H1 (cell line): ENCODE data around the gene FBXL16. TPM values are rescaled to one million over a fixed set of nuclear protein-coding genes. Genes with fewer than 3 reads are reported as not detected.

Experiments used
- CTCF ChIA-PET: fragments of 300-600 bp; sonication (Branson Sonifier 250); formaldehyde crosslinking; loops from one replicate; lab custom pipeline; 2021; ENCODE audit not compliant: partially characterized antibody; lab: Charles Lee
- POLR2A ChIA-PET: fragments of 300-600 bp; sonication (Branson Sonifier 250); formaldehyde crosslinking; loops from one replicate; lab custom pipeline; 2021; ENCODE audit warnings: inconsistent platforms; ENCODE audit not compliant: partially characterized antibody; lab: Charles Lee
- DNase-seq, 2 experiments: peaks; one replicate each; pipeline versions ENCODE4 v3.0.0 to v3.0.0-alpha.2; 2010 to 2022; ENCODE audit warnings: low spot score in 2 of 2, low read depth in 1 of 2, mixed read lengths in 1 of 2
- FAIRE-seq: peaks from 2 replicates; lab custom pipeline; 2011; peaks lifted over from hg19 to GRCh38; lab: Jason Lieb, UNC
- H2AFZ ChIP-seq: 2 replicates; pipeline ENCODE4 v1.8.1; 2012; ENCODE audit warnings: low read length, inconsistent platforms
- H2AK5ac ChIP-seq: 2 replicates; pipeline ENCODE4 v1.6.1; 2013; ENCODE audit warnings: low read depth, low read length
- H2BK120ac ChIP-seq: replicated peaks from 2 replicates; pipeline ENCODE3; 2013; ENCODE audit warnings: low read depth, low read length, inconsistent platforms
- H2BK12ac ChIP-seq: 2 replicates; pipeline ENCODE4 v1.6.1; 2013; ENCODE audit warnings: low read depth, low read length
- H2BK15ac ChIP-seq: 2 replicates; pipeline ENCODE4 v1.6.1; 2013; ENCODE audit warnings: low read length
- H2BK20ac ChIP-seq: 2 replicates; pipeline ENCODE4 v1.6.1; 2013; ENCODE audit warnings: low read length
- H2BK5ac ChIP-seq: 2 replicates; pipeline ENCODE4 v1.6.1; 2013; ENCODE audit warnings: low read depth, low read length
- H3K14ac ChIP-seq: 2 replicates; pipeline ENCODE4 v1.6.1; 2013; ENCODE audit warnings: inconsistent platforms; ENCODE audit not compliant: insufficient read length
- H3K18ac ChIP-seq: 2 replicates; pipeline ENCODE4 v1.6.1; 2013; ENCODE audit warnings: low read length; ENCODE audit errors: extremely low read depth
- H3K23ac ChIP-seq: 2 replicates; pipeline ENCODE4 v1.6.1; 2013; ENCODE audit warnings: inconsistent platforms; ENCODE audit not compliant: insufficient read length
- H3K23me2 ChIP-seq: 2 replicates; pipeline ENCODE4 v1.6.1; 2013; ENCODE audit warnings: low read depth, low read length
- H3K27ac ChIP-seq: 2 replicates; pipeline ENCODE4 v1.6.1; 2011; ENCODE audit warnings: low read depth, low read length, inconsistent platforms
- H3K27me3 ChIP-seq, 4 experiments: replicated peaks in 1 of 4; 1 replicate in 1 of 4; 2 replicates in 3 of 4; pipeline versions ENCODE4 v1.6.1 to v1.8.1; 2011 to 2013; ENCODE audit warnings: low read length in 3 of 4, mild to moderate bottlenecking in 3 of 4, inconsistent platforms in 2 of 4, mixed read lengths in 2 of 4, moderate library complexity in 1 of 4; ENCODE audit not compliant: control insufficient read depth in 3 of 4, insufficient read depth in 3 of 4; ENCODE audit errors: extremely low read depth in 1 of 4
- H3K36me3 ChIP-seq, 4 experiments: 2 replicates each; pipeline versions ENCODE4 v1.6.1 to v1.8.1; 2011 to 2013; ENCODE audit warnings: mild to moderate bottlenecking in 4 of 4, low read length in 3 of 4, moderate library complexity in 2 of 4, control low read depth in 1 of 4, inconsistent platforms in 1 of 4; ENCODE audit not compliant: insufficient read depth in 4 of 4, control insufficient read depth in 2 of 4
- H3K4ac ChIP-seq: replicated peaks from 2 replicates; pipeline ENCODE3; 2013; ENCODE audit warnings: low read length, low read depth, mixed read lengths, inconsistent platforms; ENCODE audit not compliant: insufficient read length
- H3K4me1 ChIP-seq, 4 experiments: replicated peaks in 1 of 4; 1 replicate in 1 of 4; 2 replicates in 3 of 4; pipeline versions ENCODE4 v1.6.1 to v1.8.1; 2011 to 2013; ENCODE audit warnings: low read length in 3 of 4, inconsistent platforms in 2 of 4, mixed read lengths in 1 of 4; ENCODE audit not compliant: insufficient read depth in 4 of 4, control insufficient read depth in 3 of 4
- H3K4me2 ChIP-seq, 2 experiments: 2 replicates each; pipeline versions ENCODE4 v1.6.1 to v1.8.1; 2011 to 2013; ENCODE audit warnings: low read depth in 2 of 2, low read length in 2 of 2, control low read depth in 1 of 2, inconsistent platforms in 1 of 2, mild to moderate bottlenecking in 1 of 2; ENCODE audit not compliant: insufficient read depth in 1 of 2
- H3K4me3 ChIP-seq, 4 experiments: fragments of 200-600, 300-600 bp in 1 of 4; sonication (generic), shearing (Covaris generic), sonication (Bioruptor Twin) in 1 of 4; 2 replicates each; pipeline versions ENCODE4 v1.5.1 to v1.8.1; 2011 to 2016; ENCODE audit warnings: low read length in 4 of 4, low read depth in 3 of 4, control low read depth in 2 of 4, inconsistent platforms in 2 of 4, mild to moderate bottlenecking in 2 of 4, mixed read lengths in 1 of 4, moderate library complexity in 1 of 4; ENCODE audit not compliant: insufficient read depth in 2 of 4; ENCODE audit errors: extremely low read depth in 1 of 4
- H3K56ac ChIP-seq: replicated peaks from 2 replicates; pipeline ENCODE3; 2013; ENCODE audit warnings: low read depth, mild to moderate bottlenecking, mixed read lengths, low read length, inconsistent platforms; ENCODE audit not compliant: insufficient read length
- H3K79me1 ChIP-seq: 2 replicates; pipeline ENCODE4 v1.6.1; 2013; ENCODE audit warnings: low read depth, low read length, control low read depth
- H3K79me2 ChIP-seq, 2 experiments: 2 replicates each; pipeline versions ENCODE4 v1.6.1 to v1.8.1; 2012 to 2013; ENCODE audit warnings: low read length in 2 of 2, mild to moderate bottlenecking in 2 of 2, inconsistent platforms in 1 of 2; ENCODE audit not compliant: insufficient read depth in 2 of 2, control insufficient read depth in 1 of 2
- H3K9ac ChIP-seq, 4 experiments: replicated peaks in 1 of 4; 1 replicate in 1 of 4; 2 replicates in 3 of 4; pipeline versions ENCODE4 v1.6.1 to v1.8.1; 2011 to 2013; ENCODE audit warnings: low read depth in 3 of 4, low read length in 3 of 4, control low read depth in 2 of 4, mild to moderate bottlenecking in 2 of 4, moderate library complexity in 2 of 4, inconsistent platforms in 1 of 4; ENCODE audit errors: extremely low read depth in 1 of 4
- H3K9me3 ChIP-seq, 2 experiments: 2 replicates each; pipeline versions ENCODE4 v1.6.1 to v1.8.1; 2012 to 2013; ENCODE audit warnings: mild to moderate bottlenecking in 2 of 2, moderate library complexity in 2 of 2, control low read depth in 1 of 2, inconsistent platforms in 1 of 2, low read depth in 1 of 2, low read length in 1 of 2, mixed read lengths in 1 of 2; ENCODE audit not compliant: insufficient read depth in 2 of 2
- H4K20me1 ChIP-seq, 2 experiments: replicated peaks in 1 of 2; 2 replicates each; pipeline versions ENCODE3 to v1.8.1; 2011 to 2013; ENCODE audit warnings: inconsistent platforms in 2 of 2, low read length in 2 of 2, mild to moderate bottlenecking in 1 of 2; ENCODE audit not compliant: insufficient read depth in 2 of 2, control insufficient read depth in 1 of 2
- H4K5ac ChIP-seq: 2 replicates; pipeline ENCODE4 v1.6.1; 2013; ENCODE audit warnings: low read length, low read depth, mixed read lengths, inconsistent platforms; ENCODE audit not compliant: insufficient read length
- H4K8ac ChIP-seq: 2 replicates; pipeline ENCODE4 v1.8.0; 2013; ENCODE audit warnings: mild to moderate bottlenecking, moderate library complexity, low read length, inconsistent platforms; ENCODE audit not compliant: insufficient read depth; ENCODE audit errors: extremely low read depth
- H4K91ac ChIP-seq: replicated peaks from 2 replicates; pipeline ENCODE3; 2013; ENCODE audit warnings: low read length, mixed read lengths, inconsistent platforms; ENCODE audit not compliant: insufficient read length
- GABPA ChIP-seq: IDR thresholded peaks from 2 replicates; pipeline ENCODE4 v1.6.1; 2011; ENCODE audit warnings: mild to moderate bottlenecking, low read length, moderate library complexity, borderline replicate concordance; ENCODE audit not compliant: insufficient read depth
- RAD21 ChIP-seq, 2 experiments: IDR thresholded peaks in 1 of 2; conservative IDR thresholded peaks in 1 of 2; 2 replicates each; pipeline ENCODE4 v1.6.1; 2011; ENCODE audit warnings: low read depth in 2 of 2, low read length in 2 of 2, improper control_type of control experiment in 1 of 2, inconsistent platforms in 1 of 2, mild to moderate bottlenecking in 1 of 2, moderate library complexity in 1 of 2
- RBBP5 ChIP-seq: IDR thresholded peaks from 2 replicates; pipeline ENCODE4 v1.7.1; 2012; ENCODE audit warnings: low read depth, mild to moderate bottlenecking, inconsistent platforms, low read length, moderate library complexity, borderline replicate concordance
- SAP30 ChIP-seq: fragments of 300-600 bp; sonication (generic); IDR thresholded peaks from 2 replicates; pipeline ENCODE4 v1.7.1; 2012; ENCODE audit warnings: low read length, moderate library complexity, mild to moderate bottlenecking, inconsistent platforms; ENCODE audit not compliant: insufficient read depth, insufficient replicate concordance
- SP2 ChIP-seq: IDR thresholded peaks from 2 replicates; pipeline ENCODE4 v1.6.1; 2012; ENCODE audit warnings: mild to moderate bottlenecking, low read length, inconsistent platforms
- TEAD4 ChIP-seq: IDR thresholded peaks from 2 replicates; pipeline ENCODE4 v1.6.1; 2012; ENCODE audit warnings: low read depth, low read length, inconsistent platforms, mixed read lengths
- WGBS, 2 experiments: shearing (Covaris generic) in 1 of 2; methylation state at CpG; one replicate each; pipeline versions ENCODE4 v1.1.6 to v1.1.7; 2013 to 2015; ENCODE audit warnings: low lambda C conversion rate in 2 of 2, mixed read lengths in 2 of 2, inconsistent platforms in 1 of 2, low coverage in 1 of 2, missing lambda C conversion rate in 1 of 2; ENCODE audit not compliant: insufficient replicate concordance in 2 of 2, insufficient coverage in 1 of 2, insufficient read length in 1 of 2; ENCODE audit errors: extremely low coverage in 1 of 2, missing lambda C conversion rate in 1 of 2; 5-methylcytosine and 5-hydroxymethylcytosine counted together
- polyA plus RNA-seq, 7 experiments: library from polyadenylated mRNA; depleted of rRNA in 3 of 7; stranded (reverse) in 5 of 7; unstranded in 2 of 7; fragments of >200 nt in 5 of 7; fragments of 200-250 nt in 2 of 7; gene quantifications; 1 replicate in 5 of 7; 2 replicates in 1 of 7; 4 replicates in 1 of 7; pipeline versions ENCODE4 v1.2.1 to v1.2.3, GENCODE V29; 2011 to 2013; ENCODE audit warnings: missing spikeins in 2 of 7, mixed read lengths in 2 of 7
- total RNA-seq: library from RNA; stranded (reverse); fragmentation: NEBNext Ultra II Directional; extraction: Animal tissue kit (Norgen Biotek cat#: 25700); gene quantifications from 2 replicates; pipeline ENCODE4 v1.2.1, GENCODE V29; 2021

Gene FBXL16
- total and polyA plus RNA-seq, 2 of the 8 experiments (the other 6 are each of a cell fraction or from before 2014, with no cell fraction given): 12.5 to 12.8 TPM

DNA sequence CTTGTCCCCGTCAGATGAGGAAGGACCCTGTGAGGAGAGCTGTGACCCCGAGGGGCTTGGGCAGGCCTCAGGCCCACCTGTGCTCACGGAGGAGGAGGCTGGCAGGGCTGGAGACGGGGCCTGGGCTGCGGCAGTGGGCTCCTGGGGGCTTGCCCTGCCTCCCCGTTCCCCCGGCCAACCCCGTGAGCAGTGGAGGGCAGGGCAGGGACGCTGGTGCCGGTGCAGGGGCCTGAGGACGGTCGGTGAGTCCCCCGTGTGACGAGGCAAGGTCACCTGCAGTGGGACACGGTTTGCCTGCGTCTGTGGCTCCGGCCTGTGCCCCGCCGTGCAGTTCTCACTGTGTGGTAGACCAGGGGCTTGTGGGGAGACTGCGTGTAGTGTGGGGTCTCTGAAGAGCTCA is 46.0 kb downstream of the FBXL16 start:
- H2BK20ac ChIP-seq: no peak overlapping the region
- no peak overlapping the region for H2AK5ac ChIP-seq
- H3K36me3 ChIP-seq: peaks cover 0 to 34% (median 1%) of the 10 kb centered on the region in 4 experiments; a peak in 3 of 8 replicates
- H4K5ac ChIP-seq: no peak overlapping the region
- ChIA-PET CTCF (interaction anchor here (0.6 to 11.3 kb wide), 14 partner anchors 9 to 268 kb away, joined by 3 to 104 read pairs (median 5); partner anchors contain the start of genes METTL26, RHBDL1 and WDR90), POLR2A (interaction anchor here (0.7 to 17.4 kb wide), 7 partner anchors 9 to 72 kb away, joined by 3 to 214 read pairs (median 6); partner anchors contain the start of genes JMJD8, RHBDL1, STUB1 and WDR90)
- H3K23ac ChIP-seq: no peak overlapping the region
- no peak overlapping the region for H3K56ac ChIP-seq
- H3K4me2 ChIP-seq: no peak overlapping the region
- H4K8ac ChIP-seq: peak overlapping the region; percentile 25; the same call in 1 of the 2 replicates
- no peak overlapping the region for H2BK5ac ChIP-seq
- no peak for DNase-seq
- peaks cover 0 to 8% (median 1%) of the 10 kb centered on the region in 4 experiments; a peak in 4 of 7 replicates for H3K4me1 ChIP-seq
- H2BK120ac ChIP-seq: no peak overlapping the region
- no peak overlapping the region for H3K14ac ChIP-seq
- H3K79me2 ChIP-seq: no peaks in the 10 kb centered on the region
- H4K91ac ChIP-seq: no peak overlapping the region
- no peaks in the 10 kb centered on the region for H3K79me1 ChIP-seq
- no peaks in the 10 kb centered on the region for H3K27me3 ChIP-seq
- no peak overlapping the region for H2BK15ac ChIP-seq
- no peak overlapping the region for H3K9ac ChIP-seq
- TF ChIP-seq SP2 (no peak), RAD21 (IDR thresholded peaks at IDR 0.05 in 1 of 2, conservative IDR thresholded peaks at IDR 0.05 in 1 of 2; ENCODE audit: low read depth in 2 of 2, low read length in 2 of 2) (no peak), GABPA (no peak), SAP30 (no peak), TEAD4 (no peak), RBBP5 (no peak)
- no peaks in the 10 kb centered on the region for H3K23me2 ChIP-seq
- no peak overlapping the region for H2BK12ac ChIP-seq
- H2AFZ ChIP-seq: no peak overlapping the region
- WGBS, 2 experiments: 89% methylated on average over 17 of the region's 20 CpGs; no CpG with 5 or more reads in 1 of the 2 experiments
- no peaks in the 10 kb centered on the region for H4K20me1 ChIP-seq
- H3K18ac ChIP-seq: no peak overlapping the region
- no peak overlapping the region for H3K27ac ChIP-seq
- FAIRE-seq: no peak
- no peak overlapping the region for H3K4me3 ChIP-seq
- H3K4ac ChIP-seq: no peak overlapping the region
- H3K9me3 ChIP-seq: no peaks in the 10 kb centered on the region
